ENCODE data around the gene DCDC2.
"Not testable (repeated sequence)": the region's sequence is repeated elsewhere in the genome, so short reads cannot be mapped to it uniquely, and the experiment has no call there.

The DCDC2 gene

DNA sequence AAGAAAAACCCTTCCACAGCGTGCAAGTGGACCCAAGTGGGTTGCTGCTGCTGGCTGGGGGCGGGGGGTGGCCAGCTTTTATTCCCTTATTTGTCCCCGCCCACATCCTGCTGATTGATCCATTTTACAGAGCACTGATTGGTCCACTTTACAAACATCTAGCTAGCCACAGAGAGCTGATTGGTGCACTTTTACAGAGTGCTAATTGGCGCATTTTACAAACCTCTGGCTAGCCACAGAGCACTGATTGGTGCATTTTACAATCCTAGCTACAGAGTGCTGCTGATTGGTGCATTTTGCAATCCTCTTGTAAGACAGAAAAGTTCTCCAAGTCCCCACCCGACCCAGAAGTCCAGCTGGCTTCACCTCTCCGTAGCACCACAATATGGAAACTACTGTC is 99.6 kb downstream of the DCDC2 start:
- DNase-seq (ENCODE audit: low spot score), result not testable (repeated sequence)

DNA sequence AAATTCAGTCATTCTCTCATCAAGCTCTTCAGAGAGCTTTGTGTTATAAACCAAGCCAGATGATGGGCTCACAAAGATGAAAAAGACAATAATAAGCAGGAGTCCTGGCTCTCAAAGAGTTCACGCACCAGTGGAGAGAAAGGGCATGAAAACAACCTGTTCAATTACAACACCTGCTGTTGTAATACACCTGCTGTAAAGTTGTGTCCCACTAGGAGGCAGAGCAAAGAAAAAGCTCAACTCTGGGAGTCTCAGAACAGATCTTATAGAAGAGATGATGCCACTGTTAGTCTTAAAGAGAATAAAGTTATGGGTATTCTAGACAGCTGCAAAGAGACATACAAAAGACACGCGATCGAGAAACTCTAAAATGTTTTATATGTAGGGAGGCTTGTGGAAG is 100.6 kb downstream of the DCDC2 start:
- DNase-seq (ENCODE audit: low spot score), result no peak

DNA sequence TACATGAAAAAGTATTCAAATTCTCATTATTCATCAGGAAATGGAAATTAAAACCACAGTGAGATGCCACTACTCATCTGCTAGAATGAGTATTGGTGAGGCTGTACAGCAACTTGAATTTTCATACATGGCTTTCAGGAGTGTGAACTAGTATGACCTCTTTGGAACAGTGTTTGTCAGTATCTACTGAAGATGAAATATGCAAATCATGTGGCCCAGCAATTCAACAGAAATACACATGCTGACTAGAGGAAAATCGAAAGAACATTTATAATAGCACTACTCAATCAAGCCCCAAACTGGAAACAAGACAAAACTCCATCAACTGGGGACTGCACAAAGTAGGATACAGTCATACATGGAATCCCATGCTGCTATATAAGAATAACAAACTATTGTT is 102.2 kb downstream of the DCDC2 start:
- no peak for DNase-seq (ENCODE audit: low spot score)

DNA sequence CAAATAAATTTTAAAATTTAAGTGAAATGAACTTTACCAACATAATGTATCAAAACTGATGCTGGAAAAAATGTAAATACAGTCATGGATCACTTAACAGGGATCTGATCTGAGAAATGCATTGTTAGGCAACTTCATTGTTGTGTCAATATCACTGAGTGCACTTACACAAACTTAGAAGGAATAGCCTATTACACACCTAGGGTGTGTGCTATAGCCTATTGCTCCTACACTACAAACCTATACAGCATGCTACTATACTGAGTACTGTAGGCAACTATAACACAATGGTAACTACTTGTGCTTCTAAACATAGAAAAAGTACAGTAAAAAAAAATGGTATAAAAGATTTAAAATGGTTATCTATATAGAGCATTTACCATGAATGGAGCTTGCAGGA is 104.5 kb downstream of the DCDC2 start:
- DNase-seq (ENCODE audit: low spot score), result no peak

DNA sequence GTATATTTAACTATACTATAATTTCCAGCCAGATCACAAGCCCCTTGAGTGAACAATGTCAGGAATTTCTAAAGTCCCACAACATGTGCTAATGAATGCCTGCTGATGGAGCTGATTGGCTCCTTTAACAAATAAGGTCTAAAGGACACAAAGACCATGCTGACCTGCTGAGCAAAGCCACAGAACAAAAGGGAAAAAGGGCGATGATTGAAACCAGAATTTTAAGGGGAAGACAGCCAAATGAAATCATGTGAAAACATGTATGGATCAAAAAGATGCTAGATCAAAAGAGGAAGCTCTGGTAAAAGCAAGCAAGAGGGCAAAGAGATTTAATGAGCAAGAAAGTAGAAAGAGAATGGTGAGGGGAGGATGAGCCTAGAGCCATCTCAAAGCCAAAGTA is 105.6 kb downstream of the DCDC2 start:
- DNase-seq (ENCODE audit: low spot score), result no peak

DNA sequence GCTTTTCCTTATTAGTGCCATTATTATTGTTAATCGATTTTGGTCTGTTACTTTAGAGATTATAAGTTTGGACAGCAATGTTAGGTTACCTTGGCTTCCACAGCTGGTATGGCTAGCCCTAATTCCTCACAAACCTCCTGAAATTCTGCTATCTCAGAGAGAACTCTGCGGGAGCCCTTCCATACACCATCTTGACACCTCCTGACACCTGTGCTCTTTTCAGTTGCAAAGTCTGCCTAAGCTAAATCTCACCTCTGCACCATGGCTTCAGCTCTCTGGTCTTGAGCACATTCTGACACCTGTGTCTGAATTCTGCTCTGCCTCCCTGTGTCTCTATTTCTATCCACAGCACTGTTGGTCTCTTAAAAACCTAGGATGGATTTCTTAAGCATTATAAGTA is 106.5 kb downstream of the DCDC2 start:
- no peak for DNase-seq (ENCODE audit: low spot score)

DNA sequence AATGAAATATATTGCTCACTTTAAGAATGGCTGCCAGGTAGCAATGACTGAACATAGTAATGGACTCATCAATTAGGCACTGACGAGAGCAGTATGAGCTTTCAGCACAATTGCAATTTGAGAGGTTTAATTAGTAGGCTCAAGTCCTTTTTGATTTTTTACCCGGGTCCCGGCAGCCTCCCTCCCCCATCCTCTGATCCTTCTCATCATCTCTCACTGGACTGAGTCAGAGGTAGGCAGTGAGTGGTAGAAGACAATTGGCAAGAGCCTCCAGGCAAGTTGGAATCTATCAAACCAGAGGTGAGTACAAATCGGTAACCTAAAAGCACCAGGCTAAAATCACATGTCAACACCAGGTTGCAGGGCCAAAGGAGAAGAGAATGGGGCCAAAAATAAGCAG is 107.9 kb downstream of the DCDC2 start:
- no peak for DNase-seq (ENCODE audit: low spot score)

DNA sequence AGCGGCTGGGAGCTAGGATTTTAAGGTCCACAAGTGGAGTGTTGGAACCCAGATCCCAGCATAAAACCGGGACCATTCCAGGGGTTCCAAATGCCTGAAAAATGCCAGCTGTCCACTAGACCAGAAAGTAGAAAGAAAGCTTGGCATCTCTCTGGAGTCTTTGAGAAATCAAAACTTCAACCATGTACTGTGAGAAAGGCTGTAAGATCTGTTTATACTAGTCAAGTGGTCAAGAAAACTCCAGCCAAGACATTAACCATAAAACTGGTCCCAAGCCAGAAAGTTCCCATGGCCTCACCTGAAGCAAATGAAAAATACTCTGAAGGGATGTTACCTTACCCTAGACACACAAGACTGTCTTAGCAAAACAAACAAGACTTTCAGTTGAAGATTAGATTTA is 112.6 kb downstream of the DCDC2 start:
- DNase-seq (ENCODE audit: low spot score), result no peak

DNA sequence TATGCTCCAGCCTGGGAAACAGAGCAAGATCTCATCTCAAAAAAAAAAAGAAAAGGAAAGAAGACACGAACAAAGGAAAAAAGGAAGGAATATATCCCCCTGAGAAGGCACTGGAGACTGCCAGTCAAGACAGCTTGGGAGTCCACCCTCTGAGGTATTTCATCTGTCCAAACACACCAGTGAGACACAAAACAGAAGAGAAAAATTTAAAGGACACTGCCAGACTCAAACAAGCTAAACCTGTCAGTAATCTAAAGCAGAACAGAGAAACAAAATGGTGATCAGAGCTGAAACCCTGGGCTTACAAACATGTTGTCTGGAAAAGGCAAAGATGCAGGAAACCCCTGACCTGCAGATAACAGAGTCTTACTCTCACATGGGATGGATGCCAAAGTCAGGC is 114.9 kb downstream of the DCDC2 start:
- no peak for DNase-seq (ENCODE audit: low spot score)

DNA sequence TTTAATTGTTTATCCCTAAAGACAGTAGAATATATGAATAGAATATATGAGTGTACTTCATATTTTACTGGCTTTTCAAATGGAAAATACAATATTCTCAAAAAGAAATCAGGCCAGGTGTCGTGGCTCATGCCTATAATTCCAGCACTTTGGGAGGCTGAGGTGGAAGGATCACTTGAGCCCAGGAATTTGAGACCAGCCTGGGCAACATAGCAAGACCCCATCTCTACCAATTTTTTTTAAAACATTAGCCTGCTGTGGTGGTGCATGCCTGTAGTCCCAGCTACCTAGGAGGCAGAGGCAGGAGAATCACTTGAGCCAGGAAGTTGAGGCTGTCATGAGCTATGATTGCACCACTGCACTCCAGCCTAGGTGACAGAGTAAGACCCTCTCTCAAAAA is 116.1 kb downstream of the DCDC2 start:
- DNase-seq (ENCODE audit: low spot score), result not testable (repeated sequence)

DNA sequence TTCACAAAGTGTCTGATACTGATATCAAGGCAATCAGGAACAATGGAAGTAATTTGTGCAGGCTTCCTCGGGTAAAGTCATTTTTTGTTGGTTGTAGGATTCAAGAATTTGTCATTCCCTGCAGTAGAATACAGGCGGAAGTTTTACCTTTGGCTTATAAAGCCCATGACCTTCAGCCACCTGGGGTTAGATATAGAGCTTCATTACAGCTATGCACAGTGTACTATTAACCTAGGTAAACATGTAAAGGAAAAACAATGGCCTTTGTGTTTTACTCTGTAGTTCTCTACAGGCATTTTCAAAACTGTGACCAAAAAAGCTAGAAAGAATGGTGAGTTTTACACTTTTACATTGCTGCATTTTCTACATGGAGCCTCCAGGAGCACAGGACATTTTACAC is 116.9 kb downstream of the DCDC2 start:
- no peak for DNase-seq (ENCODE audit: low spot score)

DNA sequence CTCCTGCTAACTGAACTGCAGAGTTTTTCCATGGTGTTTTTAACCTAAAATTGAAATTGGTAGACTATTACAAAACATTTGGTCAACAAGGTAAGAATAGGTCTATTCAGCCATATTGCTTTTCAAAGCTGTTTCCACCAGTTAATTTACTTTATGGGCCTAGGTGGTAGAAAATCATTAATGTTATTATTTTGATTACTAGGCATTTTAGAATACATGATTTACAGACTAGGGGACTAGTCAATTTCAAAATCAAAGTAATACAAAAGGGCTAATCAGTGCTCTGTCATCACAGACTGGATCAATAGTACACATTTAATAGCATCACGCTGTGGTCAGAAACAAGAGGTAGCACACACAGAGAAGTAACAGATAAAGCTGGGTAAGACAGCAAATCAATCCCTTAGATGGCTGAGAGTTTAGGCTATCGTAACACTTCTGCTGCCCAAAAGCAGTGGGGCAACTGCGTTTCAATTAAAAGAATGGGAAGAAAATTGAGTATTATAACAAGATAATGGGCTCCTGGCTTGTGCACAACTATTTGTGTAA is 117.4 kb downstream of the DCDC2 start:
- no peak for DNase-seq (ENCODE audit: low spot score)

DNA sequence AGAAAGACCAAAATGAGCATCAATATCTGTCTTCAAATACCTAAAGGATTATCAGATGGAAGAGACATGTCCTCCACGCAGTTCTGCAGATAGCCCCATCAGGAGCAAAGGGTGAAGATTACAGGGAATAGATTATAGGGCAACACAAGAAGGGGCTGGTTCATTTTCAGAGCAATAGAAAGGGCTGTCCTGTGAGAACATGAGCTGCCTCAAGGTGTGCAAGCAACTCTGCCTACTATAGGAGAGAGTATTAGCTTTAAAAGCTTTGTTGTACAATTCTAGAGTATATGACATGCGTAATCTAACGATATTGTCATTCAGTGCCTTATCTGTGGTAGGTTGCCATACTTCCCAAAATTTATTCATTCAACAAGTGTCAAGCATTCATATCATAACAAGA is 119.2 kb downstream of the DCDC2 start:
- no peak for DNase-seq (ENCODE audit: low spot score)

DNA sequence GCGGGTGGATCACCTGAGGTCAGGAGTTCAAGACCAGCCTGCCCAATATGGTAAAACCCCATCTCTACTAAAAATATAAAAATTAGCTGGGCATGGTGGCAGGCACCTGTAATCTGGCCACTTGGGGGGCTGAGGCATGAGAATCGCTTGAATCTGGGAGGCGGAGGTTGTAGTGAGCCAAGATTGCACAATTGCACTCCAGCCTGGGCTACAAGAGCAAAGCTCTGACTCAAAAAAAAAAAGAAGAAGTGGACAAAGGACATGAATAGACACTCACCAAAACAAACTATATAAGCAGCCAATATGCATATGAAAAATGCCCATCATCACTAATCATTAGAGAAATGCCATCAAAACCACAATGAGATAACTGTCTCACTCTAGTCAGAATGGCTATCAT is 121.1 kb downstream of the DCDC2 start:
- DNase-seq (ENCODE audit: low spot score), result not testable (repeated sequence)

DNA sequence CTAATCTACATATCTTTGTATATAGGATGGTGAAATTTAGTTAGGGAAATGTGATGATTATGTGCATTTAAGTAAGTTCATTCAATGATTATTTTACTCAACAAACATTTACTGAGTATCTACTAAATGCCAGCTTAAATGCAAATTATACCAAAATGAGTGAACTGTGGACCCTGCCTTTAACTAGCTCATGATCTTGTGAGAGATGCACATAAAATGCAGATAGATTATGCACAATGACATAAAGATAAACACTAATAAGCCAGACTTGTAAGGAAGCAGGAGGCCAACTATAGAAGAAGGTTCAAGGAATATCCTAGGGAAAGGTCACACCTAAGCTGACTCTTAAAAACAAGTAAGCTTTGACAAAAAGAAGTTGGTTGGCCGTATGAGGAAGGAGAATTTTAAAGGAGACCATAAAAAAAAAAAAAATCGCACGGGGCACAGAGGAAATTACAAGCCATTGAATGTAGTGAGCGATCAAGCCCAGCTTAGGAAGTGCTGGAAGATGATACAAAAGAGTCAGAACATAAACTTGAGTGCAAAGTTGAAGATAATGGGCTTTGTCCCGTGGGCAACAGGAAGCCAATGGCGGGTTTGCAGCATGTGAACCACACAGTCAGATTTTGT is 123.9 kb downstream of the DCDC2 start:
- DNase-seq (ENCODE audit: low spot score), result no peak

DNA sequence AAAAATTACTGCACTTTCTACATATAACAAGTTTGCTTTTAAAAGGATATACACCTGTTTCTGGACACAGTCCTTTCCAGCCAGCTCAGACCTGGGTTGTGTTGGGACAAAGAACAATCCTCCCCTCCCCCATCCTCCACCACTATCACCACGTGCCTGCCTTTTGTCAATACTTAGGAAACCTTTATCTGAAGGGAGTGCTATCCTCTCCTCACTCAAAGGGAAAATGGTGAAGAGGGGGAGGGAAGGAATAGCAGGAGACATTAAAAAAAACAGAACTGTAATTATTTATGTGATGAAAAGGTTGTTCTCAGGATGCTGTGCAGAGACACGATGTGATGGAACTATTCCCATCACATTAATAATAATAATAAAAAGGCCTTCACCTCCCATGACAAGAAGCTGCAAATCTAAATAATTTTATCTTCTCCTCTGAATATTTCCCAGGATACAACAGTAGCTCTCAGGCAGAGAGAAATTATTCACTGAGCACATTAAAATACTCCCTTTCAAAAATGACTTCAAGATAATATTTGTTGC is 126.4 kb downstream of the DCDC2 start:
- no peak for DNase-seq (ENCODE audit: low spot score)

DNA sequence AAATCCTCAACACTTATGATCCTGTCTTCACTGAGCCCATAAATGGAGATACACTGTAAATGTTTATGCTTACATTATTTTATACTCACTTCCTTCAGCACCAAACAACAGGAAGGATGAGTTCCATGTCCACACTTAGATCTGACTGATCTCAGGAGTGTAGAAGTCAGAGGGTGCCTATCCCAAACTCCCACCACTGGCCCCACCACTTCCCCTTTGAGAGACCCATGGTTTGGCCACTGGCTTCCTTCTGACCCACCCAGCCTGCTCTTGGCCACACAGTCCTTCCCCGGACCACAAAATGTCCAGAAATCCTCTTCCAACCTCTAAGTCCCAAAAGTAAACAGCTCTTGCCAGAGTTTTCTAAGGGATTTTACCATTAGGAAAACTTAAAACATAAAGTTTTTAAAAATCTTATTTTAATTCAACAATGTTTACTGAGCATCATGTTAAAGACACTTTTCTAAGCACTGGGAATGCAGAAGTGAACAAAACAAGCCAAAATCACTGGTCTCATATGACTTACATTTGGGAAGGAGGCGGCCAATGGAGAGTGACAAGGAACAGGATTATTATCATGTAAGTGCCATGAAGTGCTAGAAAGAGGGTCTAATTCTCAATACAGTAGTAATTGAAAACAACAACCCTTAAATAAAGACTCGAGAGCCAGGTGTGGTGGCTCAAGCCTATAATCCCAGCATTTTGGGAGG is 128.0 kb downstream of the DCDC2 start:
- DNase-seq (ENCODE audit: low spot score), result no peak

DNA sequence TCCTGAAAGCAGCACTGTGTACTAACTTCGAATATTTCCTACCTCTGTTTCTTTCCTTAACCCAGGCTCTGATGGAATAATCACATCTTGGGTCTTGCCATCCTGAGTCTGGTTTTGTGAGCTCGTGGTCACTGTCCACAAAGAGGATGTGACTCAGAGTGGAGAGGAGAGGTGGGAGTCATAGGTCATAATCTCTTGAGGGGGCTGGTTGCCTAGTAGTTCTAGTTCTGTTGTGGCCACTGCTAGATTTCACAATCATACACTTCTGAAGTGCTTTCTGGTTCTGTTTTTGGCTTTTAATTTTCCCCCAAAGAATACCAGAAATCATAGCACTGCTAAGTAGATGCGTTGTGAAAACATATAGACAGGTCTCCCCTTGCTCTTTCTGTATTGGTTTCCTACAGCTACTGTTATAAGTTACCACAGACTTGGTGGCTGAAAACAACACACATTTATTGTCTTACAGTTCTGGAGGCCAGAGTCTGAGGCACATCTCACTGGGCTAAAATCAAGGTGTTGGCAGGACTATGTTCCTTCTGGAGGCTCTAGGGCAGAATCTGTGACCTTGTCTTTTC is 129.1 kb downstream of the DCDC2 start:
- DNase-seq (ENCODE audit: low spot score), result no peak

DNA sequence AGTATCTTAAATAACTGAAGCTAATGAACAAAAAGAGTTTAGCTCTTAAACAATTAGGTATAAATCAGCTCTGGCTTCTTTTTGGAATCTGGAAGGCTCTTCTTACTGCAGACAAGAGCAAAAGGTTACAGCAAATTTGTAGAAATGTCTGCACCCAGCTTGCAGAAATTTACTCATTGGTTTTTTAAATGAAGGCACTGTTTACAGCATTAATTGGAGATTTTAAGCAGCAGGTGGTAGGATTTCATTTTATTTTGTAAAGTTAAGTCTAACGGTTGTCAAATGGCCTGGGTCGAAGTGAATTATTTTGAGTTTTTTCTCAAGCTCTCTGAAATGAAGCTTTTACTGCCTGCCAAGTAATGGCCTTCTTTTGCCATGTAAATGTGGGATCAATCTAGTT is 129.7 kb downstream of the DCDC2 start:
- DNase-seq (ENCODE audit: low spot score), result no peak

DNA sequence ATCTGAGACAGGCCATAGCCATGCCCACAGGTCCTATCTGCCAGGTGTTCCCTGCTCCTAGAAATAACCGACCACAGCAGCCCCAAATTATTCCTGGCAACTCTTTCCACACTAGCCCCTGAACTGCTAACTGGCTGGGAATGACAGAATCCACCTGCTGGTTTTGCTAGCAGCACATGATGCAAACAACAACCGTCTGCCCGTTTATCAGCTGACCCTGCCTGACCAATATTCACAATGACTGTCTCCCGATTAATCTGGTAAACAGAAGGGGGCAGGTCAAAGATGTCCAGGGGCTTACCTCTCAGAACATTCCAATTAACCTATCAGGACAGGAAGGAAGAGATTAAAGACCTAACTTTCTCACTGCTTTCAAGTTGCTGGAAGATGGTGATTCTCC is 130.3 kb downstream of the DCDC2 start:
- DNase-seq (ENCODE audit: low spot score), result no peak

DNA sequence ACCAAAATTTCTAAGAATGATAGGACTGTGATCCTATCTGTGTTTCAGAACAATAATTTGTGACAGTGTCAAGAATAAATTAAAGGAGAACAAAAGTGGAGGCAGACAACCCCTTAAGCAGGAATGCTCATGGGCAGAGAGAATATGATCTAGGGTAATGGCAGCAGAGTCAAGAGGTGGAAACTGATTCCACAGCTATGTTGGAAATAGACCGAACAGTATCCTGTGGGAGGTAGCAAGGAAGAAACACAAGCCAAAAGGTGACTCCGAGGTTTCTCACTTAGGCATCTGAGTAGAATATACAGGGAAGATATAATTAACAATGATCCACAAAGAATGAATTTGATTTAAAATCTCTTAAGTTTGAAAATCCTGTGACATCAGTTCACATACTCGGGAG is 131.3 kb downstream of the DCDC2 start:
- DNase-seq (ENCODE audit: low spot score), result no peak

DNA sequence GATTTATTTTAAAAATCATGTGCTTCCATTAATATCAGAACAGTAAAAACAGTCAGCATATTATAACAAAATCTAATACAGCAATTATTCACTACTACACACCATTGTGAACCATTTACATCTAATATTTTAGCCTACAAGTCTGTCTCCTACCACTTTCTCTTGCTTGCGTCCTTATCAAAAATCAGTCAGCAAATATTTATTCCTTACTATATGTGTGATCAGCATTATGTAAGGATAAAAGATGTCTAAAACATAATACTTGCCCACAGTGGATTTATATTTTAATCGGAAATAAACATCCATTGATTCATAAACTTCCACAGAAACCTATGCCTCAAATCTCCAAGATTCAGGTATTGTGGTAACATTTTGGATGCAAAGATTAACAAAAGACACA is 132.0 kb downstream of the DCDC2 start:
- DNase-seq (ENCODE audit: low spot score), result no peak

Data from HuH-7.5 (cell line).